CMK (cell line): ENCODE data around the gene SDHA.
"Not testable (repeated sequence)": the region's sequence is repeated elsewhere in the genome, so short reads cannot be mapped to it uniquely, and the experiment has no call there.

ENCODE experiments used
- DNase-seq: peaks from one replicate; pipeline ENCODE4 v3.0.0-alpha.2; 2010; ENCODE audit warnings: low read depth

Gene SDHA

DNA sequence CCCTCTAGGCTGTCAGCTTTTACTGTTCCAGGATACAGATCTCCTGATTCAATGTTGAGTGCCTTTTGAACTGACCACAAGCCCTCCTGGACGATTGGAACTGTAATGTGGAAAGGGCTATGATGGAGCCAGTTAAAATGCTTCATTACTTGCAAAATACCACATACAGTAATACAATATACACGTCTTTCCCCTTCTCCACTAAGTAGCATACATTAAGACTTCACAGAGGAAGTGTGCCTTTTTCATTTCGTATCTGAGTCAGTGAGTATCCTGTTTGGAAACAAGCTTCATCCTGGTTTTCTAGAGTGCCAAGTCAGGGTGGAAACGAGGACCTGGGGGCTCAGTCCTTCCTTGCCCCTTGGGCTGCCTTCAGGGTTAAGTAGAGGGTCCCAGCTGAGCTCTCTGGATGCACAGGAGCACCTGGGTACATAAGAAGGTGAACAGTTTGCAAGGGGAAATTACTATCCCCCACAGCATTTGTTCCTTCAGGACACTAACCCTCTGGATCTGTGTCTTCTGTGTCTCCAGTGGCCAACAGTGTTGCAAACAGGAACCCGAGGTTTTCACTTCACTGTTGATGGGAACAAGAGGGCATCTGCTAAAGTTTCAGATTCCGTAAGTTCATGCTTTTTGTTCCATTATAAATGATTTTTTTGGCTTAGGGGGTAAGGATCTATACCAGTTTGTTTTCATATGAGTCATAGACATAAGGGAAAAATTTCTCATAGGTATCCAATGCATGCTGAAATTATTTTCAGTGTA lies 5.0 kb downstream of the SDHA start:
- not testable (repeated sequence) for DNase-seq

DNA sequence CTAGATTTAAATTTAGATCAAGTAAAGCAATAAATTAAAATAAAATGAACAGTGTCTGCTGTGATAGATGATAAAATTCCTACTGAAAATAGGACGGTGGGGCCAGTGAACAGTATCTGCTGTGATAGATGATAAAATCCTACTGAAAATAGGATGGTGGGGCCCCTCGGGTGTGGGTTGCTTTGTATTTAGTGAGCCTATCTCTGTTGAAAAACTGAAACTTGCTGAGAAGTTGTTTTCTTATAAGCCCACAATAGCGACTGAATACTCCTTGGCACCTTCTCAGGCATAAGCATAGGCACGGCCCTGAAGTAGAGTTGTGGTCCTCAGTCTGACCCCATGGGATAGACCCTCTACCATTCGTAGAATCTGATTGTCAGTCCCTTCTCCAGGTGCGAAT lies 5.7 kb downstream of the SDHA start:
- DNase-seq: no peak

DNA sequence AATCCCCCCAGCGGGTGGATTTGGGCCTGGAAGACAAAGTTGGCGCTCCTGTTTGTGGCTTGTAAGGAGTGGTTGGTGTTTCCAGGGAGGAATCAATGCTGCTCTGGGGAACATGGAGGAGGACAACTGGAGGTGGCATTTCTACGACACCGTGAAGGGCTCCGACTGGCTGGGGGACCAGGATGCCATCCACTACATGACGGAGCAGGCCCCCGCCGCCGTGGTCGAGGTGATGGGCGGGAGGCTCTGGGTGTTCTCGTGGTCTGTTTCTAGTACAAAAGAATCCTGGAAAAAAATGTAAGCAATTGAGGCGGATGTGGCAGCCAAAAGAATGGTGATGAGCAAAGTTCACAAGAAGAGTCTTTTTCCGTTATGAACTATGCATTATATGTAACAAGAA lies 7.2 kb downstream of the SDHA start:
- no peak for DNase-seq

DNA sequence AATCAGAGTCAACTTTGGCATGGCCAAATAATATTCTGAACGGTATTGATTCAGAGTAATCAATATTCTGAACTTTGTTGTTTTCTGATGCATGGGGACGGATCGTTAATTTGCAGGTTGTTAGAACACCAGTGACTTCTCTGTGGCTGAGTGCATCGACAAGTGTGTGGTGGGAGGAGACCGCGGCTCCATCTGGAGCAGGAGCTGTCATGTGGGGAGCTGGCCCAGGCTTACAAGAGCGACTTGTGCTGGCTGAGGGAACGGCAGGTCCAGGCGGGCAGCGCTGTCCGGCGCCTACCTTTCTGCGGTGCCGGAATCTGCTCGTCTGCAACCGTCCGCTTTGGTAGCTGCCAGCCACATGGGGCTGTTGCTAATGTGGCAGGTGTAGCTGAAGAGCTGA lies 9.3 kb downstream of the SDHA start:
- DNase-seq: not testable (repeated sequence)

DNA sequence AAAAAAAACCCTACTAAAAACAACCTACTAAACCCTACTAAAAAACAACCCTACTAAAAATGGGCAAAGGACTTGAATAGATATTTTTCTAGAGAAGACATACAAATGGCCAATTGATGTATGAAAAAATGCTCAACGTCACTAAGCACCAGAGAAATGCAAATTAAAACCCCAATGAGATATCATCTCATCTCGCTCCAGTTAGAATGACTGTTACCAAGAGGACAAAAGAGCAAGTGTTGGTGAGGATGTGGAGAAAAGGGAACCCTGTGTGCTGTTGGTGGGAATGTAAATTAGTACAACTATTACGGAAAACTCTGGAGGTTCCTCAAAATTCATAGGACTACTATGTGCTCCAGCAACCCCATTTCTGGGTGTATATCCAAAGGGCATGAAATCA lies 10.8 kb downstream of the SDHA start:
- DNase-seq: no peak

DNA sequence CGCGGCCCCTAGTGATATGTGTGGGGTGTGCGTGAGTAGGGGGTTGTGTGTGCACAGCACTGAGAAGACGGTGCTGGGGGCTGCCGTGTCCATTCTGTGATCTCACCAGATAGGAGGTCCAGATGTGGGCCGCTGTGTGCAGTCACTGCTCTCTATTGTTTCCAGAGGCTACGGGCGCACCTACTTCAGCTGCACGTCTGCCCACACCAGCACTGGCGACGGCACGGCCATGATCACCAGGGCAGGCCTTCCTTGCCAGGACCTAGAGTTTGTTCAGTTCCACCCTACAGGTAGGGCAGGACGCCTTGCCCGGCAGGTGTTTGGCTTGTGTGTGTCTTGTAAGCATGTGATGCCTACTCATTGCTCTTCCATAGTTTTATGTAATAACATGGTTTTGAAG lies 12.6 kb downstream of the SDHA start:
- DNase-seq: no peak

DNA sequence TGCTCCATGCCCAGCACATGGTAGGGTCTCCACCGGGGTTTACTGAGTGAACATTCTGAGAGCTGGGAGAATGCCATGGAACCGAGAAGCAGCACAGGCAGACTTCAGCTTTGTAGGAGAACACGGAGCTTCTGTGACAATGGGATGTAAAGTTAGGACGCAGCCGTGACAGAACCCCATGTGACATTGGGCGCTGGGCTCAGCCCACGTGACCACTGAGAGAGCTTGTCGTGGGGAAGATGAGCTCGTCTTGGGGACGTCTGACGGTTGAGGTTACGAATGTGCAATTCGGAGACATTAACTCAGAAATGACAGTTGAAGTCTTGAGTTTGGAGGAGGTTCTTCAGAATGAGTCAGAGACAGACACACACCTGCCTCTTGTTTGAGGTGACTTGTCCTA lies 13.5 kb downstream of the SDHA start:
- DNase-seq: no peak

DNA sequence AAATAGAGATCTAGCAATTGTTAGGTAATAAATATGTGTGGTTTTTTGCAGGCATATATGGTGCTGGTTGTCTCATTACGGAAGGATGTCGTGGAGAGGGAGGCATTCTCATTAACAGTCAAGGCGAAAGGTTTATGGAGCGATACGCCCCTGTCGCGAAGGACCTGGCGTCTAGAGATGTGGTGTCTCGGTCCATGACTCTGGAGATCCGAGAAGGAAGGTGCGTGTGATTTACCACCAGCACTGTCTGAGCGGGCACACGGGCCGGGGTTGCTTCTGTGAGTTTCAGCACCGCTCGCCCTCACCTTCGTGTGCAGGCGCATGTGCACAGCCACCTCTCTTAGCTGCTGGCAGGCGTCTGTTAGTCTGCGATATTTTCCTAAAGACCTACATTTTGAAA lies 15.3 kb downstream of the SDHA start:
- DNase-seq: not testable (repeated sequence)

DNA sequence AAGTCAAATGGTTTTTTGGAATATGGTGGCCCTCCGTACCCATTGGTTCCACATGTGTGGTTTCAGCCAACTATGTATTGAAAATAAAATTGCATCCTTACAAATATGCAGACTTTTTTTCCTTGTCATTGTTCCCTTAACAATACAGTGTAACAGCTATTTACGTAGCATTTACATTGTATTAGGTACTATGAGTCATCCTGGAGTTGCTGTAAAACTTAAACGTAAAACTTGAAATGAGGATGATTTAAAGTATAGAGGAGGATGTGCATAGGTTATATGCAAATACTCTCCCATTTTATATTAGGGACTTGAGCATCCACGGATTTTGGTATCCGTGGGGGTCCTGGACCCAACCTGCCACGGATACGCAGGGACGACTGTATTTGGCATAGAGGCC lies 16.3 kb downstream of the SDHA start:
- DNase-seq: no peak

DNA sequence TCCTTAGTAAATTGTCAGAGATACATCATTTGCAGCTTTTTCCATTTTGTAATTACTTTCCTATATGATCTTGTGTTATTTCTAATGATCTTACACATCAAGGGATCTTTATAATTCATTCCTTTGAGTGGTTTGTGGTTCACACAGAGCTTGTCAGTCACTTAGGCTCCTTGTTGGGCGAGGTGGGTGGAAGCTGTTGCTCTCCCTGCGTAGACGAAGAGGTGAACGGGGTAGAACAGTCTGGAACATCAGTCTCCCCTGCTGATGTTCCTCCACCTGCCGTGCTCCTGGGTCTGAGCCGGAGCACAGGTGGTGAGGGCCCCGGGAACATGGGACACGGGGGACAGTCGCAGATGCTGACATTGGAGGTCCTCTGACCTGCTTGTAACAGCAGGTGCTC lies 17.4 kb downstream of the SDHA start:
- DNase-seq: not testable (repeated sequence)

DNA sequence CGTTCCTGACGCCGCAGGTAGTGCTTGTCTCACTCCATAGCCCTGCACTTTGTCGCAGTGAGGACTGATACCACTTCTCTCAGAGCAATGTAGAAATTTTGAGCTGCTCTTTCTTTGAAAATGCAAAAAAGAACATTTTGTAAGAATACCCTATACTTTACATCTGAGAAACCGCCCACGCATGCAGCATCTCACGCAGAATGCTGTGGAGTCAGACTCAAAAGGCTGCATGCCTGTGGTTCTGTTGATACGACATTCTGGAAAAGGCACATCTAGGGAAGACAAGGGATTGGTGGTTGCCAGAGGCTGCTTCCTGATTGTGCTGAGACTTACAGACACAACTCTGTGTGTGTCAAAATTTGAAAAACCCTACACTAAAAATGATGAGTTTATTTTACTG lies 19.8 kb downstream of the SDHA start:
- DNase-seq: not testable (repeated sequence)

DNA sequence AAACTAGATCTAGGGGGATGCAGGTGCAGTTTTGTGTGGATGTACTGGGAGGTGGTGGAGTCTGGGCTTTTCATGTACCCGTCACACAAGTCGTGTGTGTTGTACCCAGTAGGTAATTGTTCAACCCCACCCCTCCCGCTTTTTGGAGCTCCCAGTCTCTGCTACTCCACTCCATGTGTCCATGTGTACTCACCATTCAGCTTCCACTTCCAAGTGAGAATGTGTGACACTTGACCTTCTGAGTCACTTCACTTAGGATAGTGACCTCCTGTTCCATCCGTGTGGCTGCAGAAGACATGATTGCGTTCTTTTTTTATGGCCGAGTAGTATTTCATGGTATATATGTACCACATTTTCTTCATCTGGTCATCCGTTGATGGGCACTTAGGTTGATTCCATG lies 22.4 kb downstream of the SDHA start:
- not testable (repeated sequence) for DNase-seq

DNA sequence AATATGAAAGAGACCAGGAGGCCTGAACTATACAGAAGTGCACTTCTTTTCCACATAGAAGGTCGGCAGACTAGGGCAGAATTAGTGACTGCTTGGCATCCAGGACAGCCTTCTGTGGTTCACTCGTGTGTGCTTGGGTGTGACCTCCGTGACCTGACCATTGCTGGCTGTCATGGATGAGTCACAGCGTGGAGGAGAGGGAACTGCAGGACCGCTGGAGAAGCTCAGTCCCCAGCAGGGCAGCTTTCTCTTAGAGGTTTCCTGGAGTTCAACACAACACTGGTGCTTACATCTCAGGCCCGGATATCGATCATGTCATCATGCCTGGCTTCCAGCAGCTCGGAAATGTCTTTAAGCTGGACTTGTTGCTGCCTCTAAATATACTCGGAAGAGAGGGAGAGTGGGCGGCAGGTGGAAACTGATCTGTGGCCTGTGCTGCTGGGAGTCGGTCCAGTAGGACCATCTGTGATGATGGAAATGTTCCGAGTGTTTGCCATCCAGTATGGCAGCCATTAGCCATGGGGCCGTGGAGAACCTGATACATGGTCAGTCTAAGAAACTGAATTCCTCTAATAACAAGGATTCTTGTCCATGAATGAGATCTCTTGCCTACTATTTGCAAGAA lies 23.0 kb downstream of the SDHA start:
- not testable (repeated sequence) for DNase-seq

DNA sequence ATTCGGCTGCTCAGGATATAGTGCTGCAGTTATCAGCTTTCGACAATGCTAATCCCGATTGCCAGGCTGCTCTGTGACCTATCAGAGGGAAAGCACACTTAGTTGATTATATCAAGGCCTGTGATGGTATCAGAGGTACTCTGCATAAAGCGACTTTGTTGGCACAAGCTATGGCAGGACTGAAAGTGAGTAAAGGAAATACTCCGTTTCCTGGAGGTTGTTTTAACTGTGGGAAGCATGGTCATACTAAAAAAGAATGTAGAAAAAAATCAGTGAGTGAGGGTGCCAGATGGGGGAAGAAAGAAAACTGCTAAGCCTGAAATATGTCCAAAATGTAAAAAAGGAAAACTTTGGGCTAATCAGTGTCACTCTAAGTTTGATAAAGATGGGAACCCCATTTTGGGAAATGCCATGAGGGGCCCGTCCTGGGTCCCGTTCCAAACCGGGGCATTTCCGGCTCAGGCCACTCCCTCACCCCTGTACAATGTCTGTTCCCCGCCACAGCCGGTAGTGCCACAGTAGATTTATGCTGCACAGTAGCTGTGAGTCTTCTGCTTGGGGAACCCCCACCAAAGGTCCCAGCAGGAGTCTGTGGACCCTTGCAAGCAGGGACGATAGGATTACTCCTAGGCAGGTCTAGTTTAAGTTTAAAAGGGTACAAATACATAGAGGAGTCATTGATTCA lies 25.7 kb downstream of the SDHA start:
- not testable (repeated sequence) for DNase-seq

DNA sequence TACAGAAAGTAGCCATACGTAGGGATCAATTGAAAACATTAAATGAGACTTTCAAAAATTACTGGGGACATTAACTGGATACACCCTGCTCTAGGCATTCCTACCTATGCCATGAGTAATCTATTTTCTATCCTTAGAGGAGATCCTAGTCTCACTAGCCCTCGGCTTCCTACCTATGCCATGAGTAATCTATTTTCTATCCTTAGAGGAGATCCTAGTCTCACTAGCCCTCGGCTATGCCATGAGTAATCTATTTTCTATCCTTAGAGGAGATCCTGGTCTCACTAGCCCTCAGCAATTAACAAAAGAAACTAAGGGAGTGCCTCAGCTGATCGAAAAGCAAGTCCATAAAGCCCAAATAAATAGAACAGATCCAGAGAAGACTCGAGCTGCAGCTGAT lies 27.6 kb downstream of the SDHA start:
- not testable (repeated sequence) for DNase-seq

DNA sequence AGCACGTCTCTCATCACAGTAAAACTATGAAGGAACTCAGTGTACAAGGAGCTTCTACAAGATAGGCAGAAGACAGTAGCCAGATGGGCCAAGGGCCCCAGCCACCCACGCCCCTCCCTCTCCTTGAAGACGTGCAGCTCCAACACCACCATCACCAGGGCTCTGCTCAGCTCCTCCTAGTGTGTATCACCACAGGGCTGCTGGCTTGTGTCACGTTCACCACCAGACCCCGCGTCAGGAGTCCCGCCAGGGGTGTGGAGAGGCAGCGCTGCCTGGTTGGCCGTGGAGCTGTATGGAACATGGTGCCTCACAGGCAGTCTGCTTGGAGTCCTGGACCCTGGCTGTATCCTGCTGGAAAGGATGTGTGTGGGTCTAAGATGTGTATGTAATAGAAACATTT lies 32.3 kb downstream of the SDHA start:
- DNase-seq: not testable (repeated sequence)

DNA sequence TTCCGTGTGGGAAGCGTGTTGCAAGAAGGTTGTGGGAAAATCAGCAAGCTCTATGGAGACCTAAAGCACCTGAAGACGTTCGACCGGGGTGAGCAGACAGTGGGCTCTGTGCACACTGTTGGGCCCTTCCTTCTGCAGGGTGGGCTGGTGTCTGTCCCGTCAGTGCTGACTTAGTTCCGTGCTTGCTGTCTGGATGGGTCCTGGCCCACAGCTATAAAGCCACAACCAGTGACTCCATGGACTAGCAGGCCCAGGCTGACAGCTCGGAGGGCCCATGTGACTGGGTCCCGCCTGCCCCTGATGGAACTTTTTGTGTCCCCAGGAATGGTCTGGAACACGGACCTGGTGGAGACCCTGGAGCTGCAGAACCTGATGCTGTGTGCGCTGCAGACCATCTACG lies 32.9 kb downstream of the SDHA start:
- DNase-seq: not testable (repeated sequence)

DNA sequence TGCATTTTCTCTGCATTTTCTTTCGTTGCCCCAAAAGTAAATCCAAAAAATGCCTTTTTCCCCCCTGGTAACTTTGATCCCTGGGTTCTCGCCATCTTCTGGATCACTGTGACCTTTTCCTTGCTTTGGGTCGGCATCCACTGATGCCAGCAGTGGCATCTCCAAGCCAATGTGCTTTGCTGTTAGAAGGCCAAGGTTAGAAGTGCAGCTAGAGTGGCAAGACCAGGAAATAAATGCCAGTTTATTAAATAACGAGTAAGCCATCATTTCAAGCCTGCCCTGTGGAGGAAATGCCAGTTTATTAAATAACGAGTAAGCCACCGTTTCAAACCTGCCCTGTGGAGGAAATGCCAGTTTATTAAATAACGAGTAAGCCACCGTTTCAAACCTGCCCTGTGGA lies 33.4 kb downstream of the SDHA start:
- DNase-seq: not testable (repeated sequence)

DNA sequence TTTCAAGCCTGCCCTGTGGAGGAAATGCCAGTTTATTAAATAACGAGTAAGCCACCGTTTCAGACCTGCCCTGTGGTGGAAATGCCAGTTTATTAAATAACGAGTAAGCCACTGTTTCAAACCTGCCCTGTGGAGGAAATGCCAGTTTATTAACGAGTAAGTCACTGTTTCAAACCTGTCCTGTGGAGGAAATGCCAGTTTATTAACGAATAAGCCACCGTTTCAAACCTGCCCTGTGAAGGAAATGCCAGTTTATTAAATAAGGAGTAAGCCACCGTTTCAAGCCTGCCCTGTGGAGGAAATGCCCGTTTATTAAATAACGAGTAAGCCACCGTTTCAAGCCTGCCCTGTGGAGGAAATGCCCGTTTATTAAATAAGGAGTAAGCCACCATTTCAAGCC lies 33.9 kb downstream of the SDHA start:
- DNase-seq: not testable (repeated sequence)

DNA sequence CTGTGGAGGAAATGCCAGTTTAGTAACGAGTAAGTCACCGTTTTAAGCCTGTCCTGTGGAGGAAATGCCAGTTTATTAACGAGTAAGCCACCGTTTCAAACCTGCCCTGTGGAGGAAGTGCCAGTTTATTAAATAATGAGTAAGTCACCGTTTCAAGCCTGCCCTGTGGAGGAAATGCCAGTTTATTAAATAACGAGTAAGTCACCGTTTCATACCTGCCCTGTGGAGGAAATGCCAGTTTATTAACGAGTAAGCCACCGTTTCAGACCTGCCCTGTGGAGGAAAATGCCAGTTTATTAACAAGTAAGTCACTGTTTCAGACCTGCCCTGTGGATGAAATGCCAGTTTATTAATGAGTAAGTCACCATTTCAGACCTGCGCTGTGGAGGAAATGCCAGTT lies 34.4 kb downstream of the SDHA start:
- DNase-seq: no peak

DNA sequence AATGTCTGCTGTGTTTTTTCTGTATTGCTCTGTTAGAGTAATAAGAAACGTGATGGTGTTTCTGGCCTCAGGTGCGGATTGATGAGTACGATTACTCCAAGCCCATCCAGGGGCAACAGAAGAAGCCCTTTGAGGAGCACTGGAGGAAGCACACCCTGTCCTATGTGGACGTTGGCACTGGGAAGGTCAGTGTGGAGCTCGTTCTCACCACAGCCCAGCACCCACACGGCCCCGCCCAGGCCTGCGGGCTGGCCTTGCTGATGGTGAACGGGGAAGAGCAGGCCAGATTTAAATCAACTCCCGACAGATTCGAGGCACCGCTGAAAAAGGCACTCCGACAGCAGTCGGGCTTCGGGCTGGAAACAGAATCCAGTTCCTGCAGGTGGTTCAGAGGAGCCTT lies 36.2 kb downstream of the SDHA start:
- not testable (repeated sequence) for DNase-seq

DNA sequence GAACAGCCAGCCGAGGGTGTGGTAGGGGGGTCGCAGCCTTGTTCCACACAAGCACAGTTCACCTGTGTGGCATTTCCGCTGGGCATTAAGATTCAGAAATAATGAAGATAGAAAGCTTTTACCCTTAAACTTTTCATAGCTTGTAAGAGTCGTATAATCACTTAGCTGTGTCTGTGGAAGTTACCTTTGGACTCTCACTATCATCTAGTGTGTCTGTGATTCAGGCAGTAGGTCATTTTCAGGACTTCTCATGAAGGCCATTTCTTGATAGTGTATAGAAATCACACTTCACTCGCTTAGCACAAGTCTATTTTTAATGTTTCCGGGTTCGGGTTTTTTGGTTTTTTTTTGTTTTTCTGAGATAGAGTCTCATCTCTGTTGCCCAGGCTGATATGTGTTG lies 37.0 kb downstream of the SDHA start:
- DNase-seq: not testable (repeated sequence)

DNA sequence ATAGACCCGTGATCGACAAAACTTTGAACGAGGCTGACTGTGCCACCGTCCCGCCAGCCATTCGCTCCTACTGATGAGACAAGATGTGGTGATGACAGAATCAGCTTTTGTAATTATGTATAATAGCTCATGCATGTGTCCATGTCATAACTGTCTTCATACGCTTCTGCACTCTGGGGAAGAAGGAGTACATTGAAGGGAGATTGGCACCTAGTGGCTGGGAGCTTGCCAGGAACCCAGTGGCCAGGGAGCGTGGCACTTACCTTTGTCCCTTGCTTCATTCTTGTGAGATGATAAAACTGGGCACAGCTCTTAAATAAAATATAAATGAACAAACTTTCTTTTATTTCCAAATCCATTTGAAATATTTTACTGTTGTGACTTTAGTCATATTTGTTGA lies 38.2 kb downstream of the SDHA start:
- DNase-seq: not testable (repeated sequence)
